BJ (cell line): ENCODE measurements around the gene SNAI3. TPM values are rescaled to one million over a fixed set of nuclear protein-coding genes. Genes with fewer than 3 reads are reported as not detected.

Experiments
- CTCF ChIA-PET: fragments of 350-600 bp; formaldehyde crosslinking; extraction: SDS; loops from one replicate; lab custom pipeline; 2021; ENCODE audit warnings: antibody characterized with exemption, inconsistent platforms; lab: Yijun Ruan, JAX
- POLR2A ChIA-PET: fragments of 300-600 bp; sonication (Branson Sonifier 250); formaldehyde crosslinking; extraction: SDS; loops from one replicate; lab custom pipeline; 2021; ENCODE audit warnings: antibody characterized with exemption; lab: Charles Lee
- DNase-seq: peaks from one replicate; pipeline ENCODE4 v3.0.0-alpha.2; 2011; ENCODE audit warnings: low read depth
- H3K27me3 ChIP-seq: 2 replicates; pipeline ENCODE4 v1.6.0; 2011; ENCODE audit warnings: low read length; ENCODE audit not compliant: control insufficient read depth, insufficient read depth
- H3K36me3 ChIP-seq: 2 replicates; pipeline ENCODE4 v1.5.1; 2011; ENCODE audit warnings: low read length; ENCODE audit not compliant: control insufficient read depth, insufficient read depth
- H3K4me3 ChIP-seq: 2 replicates; pipeline ENCODE4 v1.5.1; 2011; ENCODE audit warnings: low read depth, mild to moderate bottlenecking, control low read depth, low read length
- polyA plus RNA-seq: library from polyadenylated mRNA; depleted of rRNA; stranded (reverse); fragments of >200 nt; gene quantifications from 2 replicates; pipeline ENCODE4 v1.2.3, GENCODE V29; 2011
- TF ChIP-seq, protein P1 (sequence below): IDR thresholded peaks from 2 replicates; pipeline ENCODE4 v1.5.1; 2011; ENCODE audit warnings: low read depth, mild to moderate bottlenecking, control low read depth, inconsistent platforms, low read length, moderate library complexity; ENCODE audit not compliant: insufficient read depth

Gene SNAI3
- polyA plus RNA-seq, 1 experiment, result not detected

DNA sequence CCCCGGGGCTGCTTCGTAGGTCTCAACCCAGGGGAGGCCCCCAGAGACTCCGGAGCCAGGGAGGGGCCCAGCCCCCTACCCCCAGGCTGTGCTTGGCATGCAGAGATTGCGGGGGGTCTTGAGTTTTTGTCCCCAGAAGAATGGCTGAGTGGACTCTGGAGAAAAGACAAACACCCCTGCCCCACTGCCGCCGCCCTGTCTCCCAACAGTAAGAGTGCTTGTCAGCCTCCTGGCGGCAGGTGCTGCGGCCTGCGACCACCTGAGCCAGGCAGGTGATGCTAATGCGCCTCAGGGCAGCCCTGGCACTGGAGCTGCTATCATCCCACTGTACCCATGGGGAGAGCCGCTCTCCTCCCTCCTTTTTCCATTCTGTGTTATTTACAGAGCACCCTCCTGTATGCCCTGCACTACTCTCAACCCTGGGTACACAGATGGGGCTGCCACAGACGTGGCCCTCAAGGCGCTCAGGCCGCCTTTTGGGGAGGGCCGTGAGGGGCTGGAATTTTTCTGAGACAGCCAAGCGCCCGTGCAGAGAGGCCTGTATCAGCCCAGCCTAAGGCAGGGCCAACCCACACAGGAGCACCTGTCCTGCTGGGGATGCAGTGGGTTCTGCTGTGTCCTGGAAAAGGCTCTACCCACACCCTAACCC lies 50.5 kb downstream of the SNAI3 start:
- ChIA-PET POLR2A (interaction anchor here (0.7 kb wide), 1 partner anchor 670 kb away, joined by 6 read pairs; no protein-coding TSS in a partner anchor), CTCF (no interaction called here)
- Histone ChIP-seq H3K27me3 (peaks cover 24% of the 10 kb centered on the region), H3K36me3 (peaks cover 7% of the 10 kb centered on the region), H3K4me3 (no peak overlapping the region)
- DNase-seq, result no peak
- TF ChIP-seq, protein P1, sequence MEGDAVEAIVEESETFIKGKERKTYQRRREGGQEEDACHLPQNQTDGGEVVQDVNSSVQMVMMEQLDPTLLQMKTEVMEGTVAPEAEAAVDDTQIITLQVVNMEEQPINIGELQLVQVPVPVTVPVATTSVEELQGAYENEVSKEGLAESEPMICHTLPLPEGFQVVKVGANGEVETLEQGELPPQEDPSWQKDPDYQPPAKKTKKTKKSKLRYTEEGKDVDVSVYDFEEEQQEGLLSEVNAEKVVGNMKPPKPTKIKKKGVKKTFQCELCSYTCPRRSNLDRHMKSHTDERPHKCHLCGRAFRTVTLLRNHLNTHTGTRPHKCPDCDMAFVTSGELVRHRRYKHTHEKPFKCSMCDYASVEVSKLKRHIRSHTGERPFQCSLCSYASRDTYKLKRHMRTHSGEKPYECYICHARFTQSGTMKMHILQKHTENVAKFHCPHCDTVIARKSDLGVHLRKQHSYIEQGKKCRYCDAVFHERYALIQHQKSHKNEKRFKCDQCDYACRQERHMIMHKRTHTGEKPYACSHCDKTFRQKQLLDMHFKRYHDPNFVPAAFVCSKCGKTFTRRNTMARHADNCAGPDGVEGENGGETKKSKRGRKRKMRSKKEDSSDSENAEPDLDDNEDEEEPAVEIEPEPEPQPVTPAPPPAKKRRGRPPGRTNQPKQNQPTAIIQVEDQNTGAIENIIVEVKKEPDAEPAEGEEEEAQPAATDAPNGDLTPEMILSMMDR, result no peak

DNA sequence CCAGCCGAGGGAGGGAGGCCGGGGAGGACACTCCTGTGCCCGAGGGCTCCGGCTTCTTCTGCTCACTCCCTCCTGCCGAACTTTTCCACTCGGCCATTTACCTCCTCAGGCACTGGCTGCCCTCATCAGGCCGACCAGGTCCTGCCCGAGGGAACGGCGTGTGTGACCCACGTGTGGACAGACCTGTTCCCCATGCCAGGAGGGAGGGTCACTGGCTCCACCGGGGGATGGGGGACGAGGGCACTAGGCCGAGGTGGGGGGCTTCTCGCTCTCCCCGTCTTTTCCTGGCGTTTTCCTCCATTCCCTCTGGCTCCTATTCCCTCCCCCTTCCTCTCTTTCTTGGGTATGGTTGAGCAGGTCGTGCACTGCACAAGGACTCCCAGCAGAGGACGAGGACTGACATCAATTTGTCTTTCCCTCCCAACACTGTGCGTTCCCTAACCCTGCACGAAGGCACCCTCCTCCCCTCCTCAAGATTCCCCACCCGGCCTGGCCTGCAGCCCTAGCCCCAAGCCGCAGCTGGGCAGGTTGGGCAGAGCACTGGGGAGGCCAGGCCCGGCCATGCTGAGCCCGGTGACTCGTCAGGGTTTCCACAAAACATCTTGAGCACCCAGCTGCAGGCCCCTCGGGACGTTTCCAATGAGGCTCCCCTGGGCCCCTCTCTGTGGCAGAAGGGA lies 51.2 kb downstream of the SNAI3 start:
- peak overlapping the region; percentile 47 for H3K4me3 ChIP-seq
- DNase-seq, result no peak
- ChIA-PET POLR2A (no interaction called here), CTCF (no interaction called here)
- peaks cover 11% of the 10 kb centered on the region for H3K36me3 ChIP-seq
- peaks cover 20% of the 10 kb centered on the region for H3K27me3 ChIP-seq
- TF ChIP-seq, protein P1, result no peak

DNA sequence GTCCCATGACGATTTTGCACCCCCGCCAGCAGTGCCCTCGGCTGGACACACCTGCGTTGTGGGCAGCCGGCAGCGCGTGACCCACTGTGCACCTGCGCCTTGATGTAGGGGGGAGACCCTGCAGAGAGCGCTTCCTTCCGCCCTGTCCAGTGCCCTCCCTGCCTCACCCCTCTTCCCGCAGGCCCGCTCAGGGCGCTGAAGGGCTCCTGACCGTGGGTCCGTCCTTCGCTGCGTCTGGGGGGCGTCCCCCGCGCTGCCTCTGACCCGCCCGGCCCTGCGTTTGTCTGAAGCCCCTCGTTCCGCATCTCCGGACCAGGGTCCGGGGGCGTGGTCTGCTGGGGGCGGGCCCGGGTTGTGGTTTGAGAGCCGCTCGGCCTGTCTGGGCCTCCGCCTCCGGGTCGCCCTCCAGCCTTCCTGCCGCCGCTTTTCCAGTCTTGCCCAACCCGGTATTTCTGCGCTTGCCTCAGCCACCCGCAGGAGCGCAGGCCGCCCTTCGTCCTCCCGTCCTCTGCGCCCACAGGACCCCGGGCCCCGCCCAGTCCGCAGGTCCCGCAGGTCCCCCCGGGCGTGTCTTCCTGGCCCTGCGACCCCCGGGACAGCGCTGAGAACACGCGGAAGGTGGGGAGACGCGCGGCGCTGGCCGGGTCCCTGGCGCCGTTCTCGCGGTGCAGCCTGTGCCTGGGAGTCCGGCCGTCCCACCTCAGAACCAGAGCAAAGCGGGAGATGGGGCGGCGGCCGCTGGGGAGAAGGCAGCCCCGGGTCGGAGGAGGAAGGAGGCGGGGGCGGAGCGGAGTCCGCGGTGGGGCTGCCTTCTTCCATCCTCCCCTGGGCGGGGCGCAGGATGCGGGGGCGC lies 51.9 kb downstream of the SNAI3 start:
- no peak for DNase-seq
- TF ChIP-seq, protein P1, result no peak
- H3K36me3 ChIP-seq, result peaks cover 11% of the 10 kb centered on the region
- ChIA-PET POLR2A (no interaction called here), CTCF (no interaction called here)
- H3K4me3 ChIP-seq, result peak overlapping the region; percentile 47
- H3K27me3 ChIP-seq, result peaks cover 12% of the 10 kb centered on the region

DNA sequence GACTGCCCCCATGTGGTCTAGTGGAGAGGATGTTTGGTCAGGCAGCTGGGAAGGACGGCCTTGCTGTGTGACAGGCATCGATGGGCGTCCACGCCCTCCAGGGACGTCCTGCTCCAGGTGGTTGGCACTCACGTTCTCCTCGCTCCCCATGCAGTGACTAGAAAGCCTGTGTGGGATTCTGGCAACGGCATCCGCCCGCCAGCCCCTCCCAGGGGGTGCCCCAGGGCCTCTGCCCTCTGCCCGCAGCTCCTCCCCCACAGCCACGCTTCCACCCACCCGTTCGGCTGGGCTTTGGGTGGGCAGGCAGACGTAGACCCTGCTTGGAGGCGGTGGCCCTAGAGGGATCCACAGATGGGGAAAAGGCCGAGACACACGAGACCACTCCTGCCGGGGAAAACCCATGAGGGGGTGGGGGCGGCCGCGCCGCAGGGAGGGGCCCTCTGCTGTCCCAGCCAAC lies 52.6 kb downstream of the SNAI3 start:
- Histone ChIP-seq H3K4me3 (no peak overlapping the region), H3K36me3 (peaks cover 11% of the 10 kb centered on the region), H3K27me3 (peaks cover 6% of the 10 kb centered on the region)
- no peak for DNase-seq
- TF ChIP-seq, protein P1, result peak; percentile 34
- CTCF ChIA-PET, result interaction anchor here (1.0 kb wide), 1 partner anchor 10 kb away, joined by 3 read pairs; no protein-coding TSS in a partner anchor
- POLR2A ChIA-PET, result no interaction called here

DNA sequence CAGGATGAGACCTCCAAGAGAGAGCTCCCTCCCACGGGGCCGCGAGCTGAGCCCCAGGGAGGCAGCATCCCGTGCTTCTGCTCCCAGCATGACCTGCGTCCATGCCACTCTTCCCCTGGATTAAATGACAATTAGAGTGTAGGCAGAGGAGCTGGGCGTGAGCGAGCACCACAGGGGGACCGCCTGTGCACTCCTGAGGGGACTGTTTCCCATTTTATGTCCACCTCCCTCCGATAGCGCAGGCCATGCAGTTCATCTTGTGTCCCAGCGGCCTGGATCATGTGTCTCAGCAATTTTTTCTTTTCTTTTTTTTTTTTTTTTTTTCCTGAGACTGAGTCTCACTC lies 53.7 kb downstream of the SNAI3 start:
- H3K4me3 ChIP-seq, result no peak overlapping the region
- peaks cover 19% of the 10 kb centered on the region for H3K36me3 ChIP-seq
- DNase-seq, result no peak
- TF ChIP-seq, protein P1, result no peak
- H3K27me3 ChIP-seq, result no peaks in the 10 kb centered on the region
- ChIA-PET POLR2A (no interaction called here), CTCF (interaction anchor here (0.9 kb wide), 1 partner anchor 28 kb away, joined by 3 read pairs; no protein-coding TSS in a partner anchor)
